G401 (cell line): ENCODE results near the gene SAFB2. TPM values are rescaled to one million over a fixed set of nuclear protein-coding genes. Genes with fewer than 3 reads are reported as not detected.

Experiments
- DNase-seq: peaks from one replicate; pipeline ENCODE4 v3.0.0-alpha.2; 2015; ENCODE audit warnings: low spot score
- in situ Hi-C: cut with HindIII; loops from 2 replicates; pipeline ENCODE4 v1.10.0; 2016; ENCODE audit warnings: low sequenced_read_pairs, mixed read lengths
- total RNA-seq: library from RNA; depleted of rRNA; stranded (reverse); fragments of >200 nt; shearing (Covaris generic); gene quantifications from 2 replicates; pipeline ENCODE4 v1.2.3, GENCODE V29; 2014; rRNA removed

SAFB2 gene
- 6.0 and 13.7 TPM in 2 replicates for total RNA-seq

DNA sequence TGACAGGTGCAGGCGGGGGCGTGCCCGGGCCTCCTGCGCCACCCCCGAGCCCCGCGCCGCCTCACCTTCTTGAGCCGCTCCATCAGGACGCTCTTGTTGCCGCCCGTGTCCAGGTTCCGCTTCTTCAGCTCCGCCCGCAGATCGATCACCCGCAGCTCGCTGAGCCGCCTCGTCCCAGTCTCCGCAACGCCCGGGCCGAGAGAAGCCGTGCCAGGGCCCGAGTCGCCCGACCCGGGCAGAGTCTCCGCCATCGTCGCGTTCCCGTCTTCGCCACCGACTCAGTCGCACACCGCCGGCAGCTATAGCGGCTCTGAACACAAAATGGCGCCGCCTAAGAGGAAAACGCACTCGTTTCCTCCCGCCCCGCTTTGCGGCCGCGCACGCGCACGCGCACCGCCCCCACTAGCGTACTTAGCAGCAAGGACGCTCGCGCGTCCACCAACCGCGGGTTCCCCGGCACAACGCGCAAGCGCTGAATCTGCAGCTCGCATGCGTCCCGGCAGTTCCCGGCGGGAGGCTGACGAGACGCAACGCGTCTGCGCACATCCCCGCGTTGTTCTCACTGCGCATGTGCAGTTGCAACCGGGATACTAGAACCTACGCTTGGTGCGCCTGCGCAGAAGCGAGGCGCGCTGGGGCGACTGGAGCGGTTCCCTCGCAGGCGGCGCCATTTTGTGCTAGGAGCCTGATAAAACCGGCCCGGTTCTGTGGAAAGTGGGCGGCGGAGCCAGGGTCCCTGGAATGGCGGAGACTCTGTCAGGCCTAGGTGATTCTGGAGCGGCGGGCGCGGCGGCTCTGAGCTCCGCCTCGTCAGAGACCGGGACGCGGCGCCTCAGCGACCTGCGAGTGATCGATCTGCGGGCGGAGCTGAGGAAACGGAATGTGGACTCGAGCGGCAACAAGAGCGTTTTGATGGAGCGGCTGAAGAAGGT is at the start of gene SAFB2, which contains the start of gene SAFB:
TSS of gene SAFB2 (minus strand) at position 312 of the 932 bp plus-strand sequence. CDS start at position 251, 61 bp downstream.
TSS of gene SAFB (plus strand) at position 619 of the 932 bp plus-strand sequence. CDS start at position 742, 123 bp downstream.
- DNase-seq, result peak; percentile 96

DNA sequence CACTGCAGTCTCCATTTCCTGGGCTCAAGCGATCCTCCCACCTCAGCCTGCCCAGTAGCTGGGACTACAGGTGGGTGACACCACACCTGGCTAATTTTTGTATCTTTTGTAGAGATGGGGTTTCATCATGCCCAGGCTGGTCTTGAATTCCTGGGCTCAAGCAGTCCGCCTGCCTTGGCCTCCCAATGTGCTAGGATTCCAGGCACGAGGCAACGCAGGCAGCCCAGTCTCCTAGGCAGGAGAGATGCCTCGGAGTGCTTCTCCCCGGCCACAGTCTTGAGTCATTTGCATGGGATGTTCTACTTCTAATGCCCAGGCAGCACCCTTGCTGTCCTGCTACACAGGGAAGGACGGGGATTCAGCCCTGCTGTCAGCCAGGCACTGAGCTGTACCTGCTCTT is 49.0 kb upstream of the SAFB2 start:
- DNase-seq, result no peak
- in situ Hi-C loops, result no loop called here

More for the DNA sequence above, at the start of gene SAFB2, which contains the start of gene SAFB:
- in situ Hi-C loops, result no loop called here

DNA sequence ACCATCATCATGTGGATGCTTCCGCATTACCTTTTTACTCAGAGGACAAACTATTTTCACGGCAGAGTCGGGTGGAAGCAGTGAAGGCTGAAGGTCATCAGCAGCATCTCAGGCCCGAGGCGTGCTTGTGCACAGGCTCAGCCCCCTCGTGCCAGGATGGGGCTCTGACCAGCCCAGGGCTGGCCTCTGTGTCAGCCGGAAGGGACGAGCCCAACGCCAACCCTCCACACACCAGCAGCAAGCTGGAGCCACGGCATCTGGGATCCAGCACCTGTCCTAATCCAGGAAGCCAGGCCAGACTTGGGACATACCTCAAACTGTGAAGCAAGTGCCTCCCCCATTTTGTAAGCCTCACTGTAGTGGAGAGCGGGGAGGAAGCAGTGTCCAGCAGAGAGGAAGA is 46.6 kb upstream of the SAFB2 start:
- DNase-seq, result no peak
- in situ Hi-C loops, result loop anchor here (5.0 kb wide), 1 partner anchor 67 kb away; no protein-coding TSS in a partner anchor

DNA sequence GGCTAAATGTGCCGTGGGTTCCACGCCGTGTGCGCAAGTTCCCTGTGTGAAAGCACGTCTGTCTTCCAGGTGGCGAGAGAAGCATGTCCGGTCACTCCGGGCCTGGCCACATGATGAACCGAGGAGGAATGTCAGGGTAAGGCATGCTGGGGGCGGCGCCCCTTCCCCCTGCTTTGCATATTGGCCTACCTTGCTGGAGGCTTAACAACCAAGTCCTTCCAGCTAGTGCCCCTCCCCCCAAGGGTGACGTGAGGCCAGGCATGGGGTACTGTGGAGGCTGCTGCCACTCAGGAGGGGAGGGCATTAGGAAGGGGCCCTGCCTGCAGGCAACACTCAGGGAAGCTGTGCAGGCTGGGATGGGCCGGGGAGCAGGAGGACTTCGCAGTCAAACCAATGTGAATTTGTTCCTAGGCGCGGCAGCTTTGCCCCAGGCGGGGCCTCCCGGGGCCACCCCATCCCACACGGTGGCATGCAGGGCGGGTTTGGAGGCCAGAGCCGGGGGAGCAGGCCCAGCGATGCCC is 45.2 kb upstream of the SAFB2 start:
- no peak for DNase-seq
- in situ Hi-C loops, result loop anchor here (5.0 kb wide), 1 partner anchor 66 kb away; no protein-coding TSS in a partner anchor

DNA sequence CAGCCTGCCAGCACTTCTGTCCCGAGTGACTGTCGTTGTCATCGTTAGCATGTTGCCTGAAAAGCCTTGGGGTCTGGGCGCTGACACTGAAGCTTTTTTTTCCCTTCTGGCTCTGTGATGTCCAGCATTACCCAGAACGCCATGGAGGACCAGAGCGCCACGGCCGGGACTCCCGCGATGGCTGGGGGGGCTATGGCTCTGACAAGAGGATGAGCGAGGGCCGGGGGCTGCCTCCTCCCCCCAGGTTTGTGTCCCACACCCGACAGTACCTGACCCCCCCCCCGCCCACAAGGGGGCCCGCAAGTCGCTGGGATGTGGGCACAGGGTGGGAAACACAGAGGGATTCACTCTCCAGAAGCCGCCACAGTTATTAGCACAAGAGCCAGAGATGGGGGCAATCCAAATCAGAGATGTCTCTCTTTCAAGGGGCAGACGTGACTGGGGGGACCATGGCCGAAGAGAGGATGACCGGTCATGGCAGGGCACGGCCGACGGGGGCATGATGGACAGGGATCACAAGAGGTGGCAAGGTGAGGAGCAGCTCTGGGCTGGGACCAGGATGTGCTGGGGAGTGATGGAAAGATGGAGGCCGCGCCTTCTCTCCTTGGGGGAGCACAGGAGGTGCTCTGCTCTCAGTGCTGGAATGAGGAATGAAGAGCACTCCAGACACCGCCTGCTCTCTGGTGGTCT is 44.5 kb upstream of the SAFB2 start:
- in situ Hi-C loops, result loop anchor here (5.0 kb wide), 1 partner anchor 65 kb away; no protein-coding TSS in a partner anchor
- DNase-seq, result no peak

DNA sequence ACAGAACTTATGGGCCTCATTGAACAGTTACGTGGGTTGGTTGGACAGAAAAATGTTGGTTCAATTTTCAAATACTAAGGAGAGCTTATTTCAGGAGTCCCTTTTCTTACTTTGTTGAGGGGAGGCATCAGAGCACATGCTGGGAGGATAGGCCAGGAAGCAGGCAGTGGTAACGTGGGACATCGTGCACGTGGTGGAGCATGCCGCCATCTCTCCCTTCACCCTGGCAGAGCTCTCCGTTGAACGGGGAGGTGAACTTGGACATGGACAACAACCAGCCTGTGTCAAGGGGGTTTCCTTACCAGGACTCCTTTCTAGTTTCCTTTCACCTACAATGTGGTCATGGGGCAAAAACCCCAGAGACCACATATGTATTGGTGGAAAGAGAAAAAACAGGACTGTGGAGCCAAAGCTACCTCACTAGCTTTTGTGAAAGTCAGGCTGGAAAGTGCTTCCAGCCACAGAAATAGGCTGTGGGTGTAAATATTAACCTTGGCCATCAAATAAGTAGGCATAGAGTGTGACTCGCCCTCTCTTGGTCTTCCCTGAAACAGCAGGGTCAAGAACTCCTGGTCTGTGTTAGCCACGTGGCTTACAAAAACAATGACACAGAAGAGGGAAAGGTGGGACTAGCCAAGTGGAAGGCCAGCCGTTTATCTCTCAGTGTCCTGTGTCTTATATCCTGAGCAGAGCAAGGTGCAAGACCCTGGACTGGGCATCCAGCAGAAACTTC is 43.4 kb upstream of the SAFB2 start:
- DNase-seq, result no peak
- in situ Hi-C loops, result loop anchor here (5.0 kb wide), 1 partner anchor 64 kb away; no protein-coding TSS in a partner anchor

DNA sequence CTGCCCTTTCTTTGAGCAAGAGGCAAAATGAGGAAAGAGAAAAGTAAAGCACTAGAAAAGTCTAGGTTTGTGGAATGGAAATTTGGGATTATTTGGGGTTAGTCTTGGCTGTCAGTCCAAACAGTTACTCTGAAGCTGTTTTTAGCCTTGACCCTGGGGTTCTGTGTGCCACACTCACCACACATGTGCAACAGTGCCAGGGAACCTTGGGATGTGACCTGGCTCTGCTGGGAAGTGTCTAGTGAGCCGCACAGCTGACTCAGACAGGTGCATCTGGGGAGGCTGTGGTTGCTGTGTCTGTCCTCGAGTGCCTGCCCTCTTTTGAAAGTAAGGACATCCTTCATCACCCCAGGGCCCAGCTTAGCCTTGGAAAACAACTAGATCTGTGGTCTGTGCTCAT is 41.9 kb upstream of the SAFB2 start:
- in situ Hi-C loops, result no loop called here
- DNase-seq, result no peak

DNA sequence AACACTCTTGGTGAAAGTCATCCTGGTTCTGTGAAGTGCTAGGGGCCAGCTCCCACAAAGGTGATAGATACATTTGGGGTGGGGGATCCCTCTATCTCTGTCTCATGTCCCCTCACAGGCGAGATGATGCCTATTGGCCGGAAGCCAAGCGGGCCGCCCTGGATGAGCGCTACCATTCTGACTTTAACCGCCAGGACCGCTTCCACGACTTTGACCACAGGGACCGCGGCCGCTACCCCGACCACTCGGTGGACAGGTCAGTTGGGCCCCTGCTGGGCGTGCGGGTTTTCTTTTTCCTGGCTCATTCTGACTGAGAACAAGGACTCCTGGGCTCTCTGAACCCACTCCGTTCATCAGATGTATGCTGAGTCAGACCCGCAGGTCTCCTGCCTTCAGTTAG is 41.3 kb upstream of the SAFB2 start:
- in situ Hi-C loops, result no loop called here
- DNase-seq, result no peak

DNA sequence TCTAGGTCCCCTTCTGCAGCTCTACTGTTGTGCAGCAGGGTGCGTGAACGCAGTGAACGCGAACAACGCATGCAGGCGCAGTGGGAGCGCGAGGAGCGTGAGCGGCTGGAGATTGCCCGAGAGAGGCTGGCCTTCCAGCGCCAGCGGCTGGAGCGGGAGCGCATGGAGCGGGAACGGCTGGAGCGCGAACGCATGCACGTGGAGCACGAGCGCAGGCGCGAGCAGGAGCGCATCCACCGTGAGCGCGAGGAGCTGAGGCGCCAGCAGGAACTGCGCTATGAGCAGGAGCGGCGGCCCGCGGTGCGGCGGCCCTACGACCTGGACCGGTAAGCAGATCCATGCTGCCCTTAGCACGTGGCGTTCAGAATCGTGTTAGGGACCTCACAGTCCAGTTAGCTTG is 38.9 kb upstream of the SAFB2 start:
- DNase-seq, result no peak
- in situ Hi-C loops, result no loop called here

DNA sequence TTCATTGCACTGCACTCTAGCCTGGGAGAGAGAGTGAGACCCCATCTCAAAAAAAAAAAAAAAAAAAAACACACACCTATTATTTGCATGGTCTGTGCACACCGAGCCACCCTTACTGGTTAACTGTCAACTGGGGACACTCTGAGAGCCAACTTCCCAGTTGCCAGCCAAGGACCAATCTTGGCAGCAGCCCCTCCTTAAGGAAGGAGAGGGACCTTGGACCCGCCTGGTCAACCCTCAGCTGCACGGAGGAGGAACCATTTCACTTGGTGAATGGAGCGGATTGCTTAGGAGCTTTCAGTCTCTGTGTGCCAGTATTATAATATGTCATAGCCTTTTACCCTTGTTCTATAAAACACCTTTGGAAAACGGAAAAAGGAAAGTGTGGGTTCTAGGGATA is 32.8 kb upstream of the SAFB2 start:
- in situ Hi-C loops, result no loop called here

DNA sequence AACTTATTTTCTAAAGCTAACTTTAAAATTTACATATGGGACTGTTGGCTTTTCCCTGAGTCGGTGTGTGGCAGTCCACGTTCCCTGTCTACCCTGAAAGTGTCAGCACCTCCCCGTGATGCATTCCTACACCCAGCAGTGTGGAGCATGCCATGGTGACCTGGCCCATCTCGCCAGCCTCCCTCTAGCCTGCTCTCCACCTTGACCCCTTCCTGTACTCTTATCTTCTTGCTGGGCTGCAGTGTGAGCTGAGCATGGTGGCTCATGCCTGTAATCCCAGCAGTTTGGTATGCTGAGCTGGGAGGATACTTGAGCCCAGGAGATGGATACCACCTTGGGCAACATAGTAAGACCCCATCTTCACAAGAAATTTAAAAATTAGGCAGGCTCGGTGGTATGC is 32.4 kb upstream of the SAFB2 start:
- in situ Hi-C loops, result no loop called here
- no peak for DNase-seq

More for the DNA sequence above, 32.8 kb upstream of the SAFB2 start:
- no peak for DNase-seq

DNA sequence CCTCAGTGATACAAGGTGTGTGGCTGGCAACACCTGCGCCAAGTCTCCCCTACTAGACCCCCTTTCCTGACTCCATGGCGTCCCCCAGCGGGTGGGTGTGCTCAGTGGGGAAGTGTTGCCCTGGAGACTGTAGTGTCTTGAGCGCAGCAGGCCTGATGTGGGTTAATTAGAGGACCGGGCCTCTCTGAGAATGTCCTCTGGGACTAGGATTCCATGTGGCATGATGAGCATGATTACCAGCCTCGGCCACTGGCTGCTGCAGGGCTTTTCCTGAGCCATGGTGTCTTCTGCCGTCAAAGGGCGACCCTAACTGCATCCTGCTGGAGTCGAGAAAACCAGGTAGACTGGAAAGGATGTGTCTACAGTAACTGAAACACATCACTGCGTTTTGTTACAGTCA is 29.7 kb upstream of the SAFB2 start:
- in situ Hi-C loops, result no loop called here
- DNase-seq, result no peak

DNA sequence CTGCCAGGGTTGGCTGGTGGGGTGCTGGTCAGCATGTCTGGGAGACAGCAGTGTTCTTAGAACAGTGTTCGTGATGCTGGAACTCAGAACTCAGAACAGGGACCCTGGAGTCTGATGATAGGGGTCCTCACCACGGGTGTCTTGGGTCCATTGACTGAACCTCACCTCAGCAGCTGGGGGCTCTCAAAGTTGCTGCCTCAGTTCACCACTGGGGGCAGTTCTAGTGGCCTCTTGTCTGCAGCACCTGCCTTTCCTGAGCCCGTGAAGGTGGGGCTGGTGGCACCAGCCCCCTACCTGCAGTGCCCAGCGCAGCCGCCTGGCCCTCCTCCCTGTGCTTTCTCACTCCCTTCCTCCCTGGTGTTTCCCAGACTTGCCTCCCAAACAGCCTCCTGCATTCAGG is 28.8 kb upstream of the SAFB2 start:
- in situ Hi-C loops, result no loop called here
- DNase-seq, result no peak

DNA sequence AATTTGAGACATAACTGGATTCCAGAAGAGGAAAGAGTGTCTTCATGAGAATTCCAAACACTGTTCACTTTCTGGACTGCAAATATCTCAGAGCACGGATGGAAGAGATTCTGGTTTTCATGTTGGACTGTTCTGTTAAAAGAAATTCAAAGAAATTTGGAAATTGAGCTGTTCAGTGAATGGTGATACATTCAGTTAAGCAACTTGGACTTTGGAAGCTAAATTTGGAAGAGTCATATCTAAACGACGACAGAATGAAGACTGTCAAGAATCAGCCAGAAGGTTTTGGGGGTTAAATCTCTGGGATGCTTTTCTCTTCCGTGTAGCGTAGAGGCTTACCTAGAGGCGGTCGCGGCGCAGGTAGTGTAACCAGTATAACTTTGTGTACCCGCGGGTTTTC is 25.9 kb upstream of the SAFB2 start:
- in situ Hi-C loops, result no loop called here
- DNase-seq, result no peak

DNA sequence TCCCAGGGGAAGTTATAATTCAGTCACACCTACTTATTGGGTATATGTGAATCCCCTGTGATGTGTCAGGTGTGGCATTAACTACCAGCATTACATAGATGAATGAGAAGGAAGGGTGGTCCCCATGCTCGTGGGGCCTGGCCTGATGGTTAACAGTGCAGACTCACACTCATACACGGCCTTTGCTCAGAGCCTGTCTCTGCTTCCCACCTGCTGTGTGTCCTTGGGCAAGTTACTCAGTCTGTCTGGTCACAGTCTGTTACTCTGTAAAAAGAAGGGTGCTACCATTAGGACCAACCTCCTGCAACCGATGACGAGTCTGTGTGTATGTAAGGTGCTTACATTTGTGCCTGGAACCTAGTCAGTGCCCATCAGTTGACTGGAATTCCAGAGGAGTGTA is 24.1 kb upstream of the SAFB2 start:
- in situ Hi-C loops, result no loop called here
- no peak for DNase-seq

DNA sequence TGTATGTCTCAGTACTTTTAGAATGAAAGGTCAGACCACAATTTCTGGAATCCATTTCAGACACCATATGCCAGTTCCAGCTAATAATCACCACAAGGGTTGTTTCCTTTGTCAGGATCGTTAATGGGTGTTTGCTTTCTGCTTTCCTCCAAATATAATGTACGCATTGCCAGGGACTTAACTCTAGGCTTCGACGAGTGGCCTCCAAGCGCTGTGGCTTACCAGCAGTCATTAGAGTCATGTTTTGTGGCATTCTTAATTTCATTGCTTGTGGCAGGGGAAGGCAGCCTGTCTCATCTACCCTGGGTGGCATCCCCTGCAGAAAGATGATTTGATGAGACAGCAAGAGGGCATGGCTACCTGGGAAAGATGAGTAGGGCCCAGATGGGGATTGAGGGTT is 22.8 kb upstream of the SAFB2 start:
- no peak for DNase-seq
- in situ Hi-C loops, result no loop called here

DNA sequence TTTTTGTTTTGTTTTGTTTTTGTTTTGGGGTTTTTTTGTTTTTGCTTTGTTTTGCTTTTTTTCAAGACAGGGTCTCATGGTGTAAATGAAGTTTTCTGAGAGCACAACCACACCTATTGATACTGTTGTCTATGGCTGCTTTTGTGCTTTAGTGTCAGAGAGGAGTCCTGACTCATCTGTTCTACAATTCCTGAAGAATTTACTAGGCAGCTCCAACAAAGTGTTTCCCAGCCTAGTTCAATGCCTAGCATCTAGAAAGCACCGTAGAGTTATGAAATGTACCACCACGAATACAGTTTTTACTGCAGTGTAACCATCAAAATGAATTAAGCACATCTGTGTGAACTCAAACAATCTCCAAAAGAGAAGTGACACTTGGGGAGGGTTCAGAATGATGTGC is 21.5 kb upstream of the SAFB2 start:
- no peak for DNase-seq
- in situ Hi-C loops, result no loop called here

DNA sequence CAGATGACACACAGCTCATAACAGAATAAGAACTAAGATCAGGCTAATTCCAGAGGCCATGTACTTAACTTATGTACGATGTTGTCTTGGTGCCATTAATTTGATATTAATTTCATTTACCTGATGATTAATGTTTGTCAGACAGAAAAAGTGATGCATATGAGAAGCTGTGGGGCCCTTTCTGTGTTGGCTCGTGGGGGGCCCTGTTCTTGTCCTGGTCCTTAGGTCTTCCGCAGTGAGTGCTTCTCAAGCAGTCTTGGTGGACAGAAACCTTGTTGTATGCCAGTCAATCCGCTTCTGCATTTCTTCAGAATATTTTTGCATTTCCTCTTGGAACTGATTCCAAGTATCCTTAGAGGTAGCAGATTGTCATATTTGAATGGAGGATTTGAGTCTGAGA is 20.5 kb upstream of the SAFB2 start:
- DNase-seq, result no peak
- in situ Hi-C loops, result no loop called here

DNA sequence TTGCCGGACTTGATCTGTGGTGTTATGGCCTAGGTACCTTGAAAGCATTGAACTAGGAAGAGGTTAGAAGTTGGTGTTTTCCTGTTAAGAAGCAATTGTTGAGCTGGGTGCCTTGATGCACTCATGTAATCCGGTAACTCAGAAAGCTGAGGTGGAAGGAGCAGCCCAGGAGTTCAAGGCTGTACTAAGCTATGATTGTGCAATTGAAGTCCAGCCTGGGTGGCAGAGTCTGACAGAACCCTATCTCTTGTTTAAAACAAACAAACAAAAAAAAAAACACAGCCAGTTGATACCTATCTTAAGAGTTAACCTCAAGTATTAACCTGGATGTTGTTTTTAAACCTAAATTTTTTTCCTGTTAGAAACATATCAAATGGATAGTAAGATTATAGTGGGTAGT is 19.6 kb upstream of the SAFB2 start:
- no peak for DNase-seq
- in situ Hi-C loops, result no loop called here
